DND-41 (cell line): Measurements from ENCODE around the gene VAC14.

ENCODE experiments used
- ATAC-seq: fragments of 200-7000 bp; cut with Tn5 transposase; 3 replicates; pipeline ENCODE4 v1.9.1; 2021; ENCODE audit warnings: low read depth; ENCODE audit not compliant: insufficient read depth
- DNase-seq: peaks from one replicate; pipeline ENCODE4 v3.0.0-alpha.2; 2020
- H2AFZ ChIP-seq: 2 replicates; pipeline ENCODE4 v1.6.0; 2012; ENCODE audit warnings: low read depth, low read length
- H3K27ac ChIP-seq: 2 replicates; pipeline ENCODE4 v1.5.1; 2012; ENCODE audit warnings: low read length, inconsistent platforms
- H3K27me3 ChIP-seq: fragments of 200-600 bp; sonication (generic); 2 replicates; pipeline ENCODE4 v1.6.0; 2012; ENCODE audit warnings: low read length, mild to moderate bottlenecking, inconsistent platforms; ENCODE audit not compliant: insufficient read depth, poor library complexity
- H3K36me3 ChIP-seq: 2 replicates; pipeline ENCODE4 v1.5.1; 2012; ENCODE audit warnings: low read length, inconsistent platforms; ENCODE audit not compliant: insufficient read depth
- H3K4me1 ChIP-seq: 2 replicates; pipeline ENCODE4 v1.5.1; 2012; ENCODE audit warnings: mild to moderate bottlenecking, low read length; ENCODE audit not compliant: insufficient read depth
- H3K4me2 ChIP-seq: 2 replicates; pipeline ENCODE4 v1.6.0; 2012; ENCODE audit warnings: mild to moderate bottlenecking, moderate library complexity, low read length, inconsistent platforms; ENCODE audit not compliant: insufficient read depth
- H3K4me3 ChIP-seq, 2 experiments: fragments of 200-600 bp in 1 of 2; shearing (Covaris generic) in 1 of 2; 2 replicates each; pipeline ENCODE4 v1.5.1; 2012 to 2016; ENCODE audit warnings: inconsistent platforms in 2 of 2, low read length in 2 of 2, mild to moderate bottlenecking in 2 of 2, low read depth in 1 of 2, moderate library complexity in 1 of 2
- H3K79me2 ChIP-seq: 2 replicates; pipeline ENCODE4 v1.6.0; 2012; ENCODE audit warnings: low read length, inconsistent platforms; ENCODE audit not compliant: insufficient read depth
- H3K9ac ChIP-seq: 2 replicates; pipeline ENCODE4 v1.6.0; 2012; ENCODE audit warnings: low read depth, mild to moderate bottlenecking, inconsistent platforms, low read length, moderate library complexity
- H3K9me3 ChIP-seq: 2 replicates; pipeline ENCODE4 v1.5.1; 2012; ENCODE audit warnings: low read length, moderate library complexity, mild to moderate bottlenecking, inconsistent platforms; ENCODE audit not compliant: insufficient read depth, severe bottlenecking
- H4K20me1 ChIP-seq: 2 replicates; pipeline ENCODE4 v1.6.0; 2012; ENCODE audit warnings: low read length; ENCODE audit not compliant: insufficient read depth
- EZH2 ChIP-seq: IDR thresholded peaks from 3 replicates; pipeline ENCODE4 v1.6.1; 2012; ENCODE audit warnings: borderline replicate concordance, low read depth, mild to moderate bottlenecking, moderate library complexity, low read length, inconsistent platforms; ENCODE audit not compliant: severe bottlenecking
- TF ChIP-seq, protein P1 (sequence below): IDR thresholded peaks from 2 replicates; pipeline ENCODE4 v1.5.1; 2012; ENCODE audit warnings: borderline replicate concordance, low read length, moderate library complexity, mild to moderate bottlenecking; ENCODE audit not compliant: poor library complexity, severe bottlenecking; ENCODE audit errors: extremely low read depth

Gene VAC14

DNA sequence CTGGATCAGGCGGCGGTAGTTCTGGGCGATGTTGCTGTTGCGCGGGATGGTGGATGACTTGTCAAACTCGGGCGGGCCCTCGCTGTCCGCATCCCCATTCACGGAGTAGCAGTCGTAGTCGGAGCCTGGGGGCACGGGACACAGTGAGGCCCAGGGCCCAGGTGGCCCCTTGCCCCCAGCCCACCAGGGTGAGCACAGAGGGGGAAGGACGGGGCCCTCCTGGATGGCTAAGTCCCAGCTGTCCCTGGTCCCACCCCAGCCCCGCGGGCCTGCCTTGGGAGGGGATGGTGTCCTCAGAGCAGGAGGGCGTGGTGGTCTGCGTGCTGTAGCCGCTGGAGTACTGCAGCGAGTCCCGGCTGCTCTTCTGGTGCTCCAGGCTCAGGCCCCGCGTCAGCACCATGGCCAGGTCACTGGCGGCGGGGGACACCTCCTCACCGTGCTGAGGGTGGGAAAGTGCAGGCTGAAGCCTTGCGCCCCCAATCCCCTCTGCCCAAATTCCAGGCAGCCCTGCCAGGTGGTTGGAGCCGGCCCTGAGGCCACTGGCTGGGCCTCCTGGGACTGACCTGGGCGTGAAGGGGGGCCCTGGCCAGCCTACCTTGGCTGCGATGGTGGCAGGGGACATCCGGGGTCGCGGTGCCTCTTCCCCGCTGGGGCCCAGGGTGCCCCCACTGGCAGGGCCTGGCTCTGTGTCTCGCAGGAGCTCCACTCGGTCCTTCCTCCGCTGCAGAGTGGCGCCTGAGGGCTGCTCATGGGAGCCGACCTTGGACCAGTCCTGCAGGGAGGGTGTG is 136.4 kb downstream of the VAC14 start:
- DNase-seq (no peak), ATAC-seq (no peak)
- Histone ChIP-seq H3K79me2 (no peaks in the 10 kb centered on the region), H3K4me2 (no peak overlapping the region), H3K27ac (no peak overlapping the region), H3K4me1 (no peaks in the 10 kb centered on the region), H2AFZ (no peak overlapping the region), H3K4me3 (no peak overlapping the region), H3K27me3 (no peaks in the 10 kb centered on the region), H4K20me1 (no peaks in the 10 kb centered on the region), H3K9ac (no peak overlapping the region), H3K36me3 (peaks cover 53% of the 10 kb centered on the region), H3K9me3 (no peaks in the 10 kb centered on the region)
- no peak for TF ChIP-seq EZH2

DNA sequence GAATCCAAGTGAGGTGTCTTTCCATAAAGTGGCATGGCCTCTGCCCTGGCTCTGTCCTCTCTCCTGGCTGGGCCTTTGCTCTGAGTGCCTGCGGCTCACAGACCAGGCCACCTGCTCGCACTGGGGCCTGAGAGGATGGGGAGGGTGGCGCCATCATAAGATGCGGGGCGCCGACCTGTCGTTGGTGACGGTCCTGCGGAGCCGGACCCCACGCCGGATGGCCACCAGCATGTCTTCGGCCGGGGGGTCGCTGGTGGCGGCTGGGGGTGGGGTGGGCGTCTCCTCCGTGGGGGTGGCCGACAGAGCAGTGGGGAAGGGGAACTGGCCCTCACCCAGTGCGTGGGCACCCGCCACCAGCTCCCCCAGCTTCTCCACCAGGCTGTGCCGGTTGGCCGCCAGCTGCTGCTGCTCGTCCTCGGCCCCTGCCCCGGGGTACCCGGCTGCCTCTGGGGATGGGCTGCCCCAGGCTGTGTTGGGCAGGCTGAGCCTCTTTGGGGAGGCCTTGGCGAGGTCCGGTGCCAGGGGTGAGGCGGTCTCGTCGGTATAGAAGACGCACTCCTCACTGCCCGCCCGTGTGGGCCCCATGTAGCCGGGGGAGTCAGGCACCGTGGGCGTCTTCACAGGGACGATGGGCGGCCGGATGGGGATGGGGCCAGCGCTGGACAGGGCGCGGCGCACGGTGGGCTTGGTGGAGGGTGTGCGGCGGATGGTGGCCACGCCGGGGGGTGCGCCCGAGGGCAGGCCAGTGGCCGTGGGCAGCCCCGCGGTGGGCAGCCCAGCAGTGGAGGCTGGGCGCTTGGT is 137.2 kb downstream of the VAC14 start:
- ATAC-seq (no peak), DNase-seq (no peak)
- Histone ChIP-seq H3K9me3 (no peaks in the 10 kb centered on the region), H3K27ac (no peak overlapping the region), H3K4me1 (no peaks in the 10 kb centered on the region), H3K4me2 (no peak overlapping the region), H3K79me2 (no peaks in the 10 kb centered on the region), H3K36me3 (peaks cover 47% of the 10 kb centered on the region), H4K20me1 (no peaks in the 10 kb centered on the region), H2AFZ (no peak overlapping the region), H3K27me3 (no peaks in the 10 kb centered on the region), H3K9ac (no peak overlapping the region), H3K4me3 (no peak overlapping the region)
- TF ChIP-seq, protein P1, sequence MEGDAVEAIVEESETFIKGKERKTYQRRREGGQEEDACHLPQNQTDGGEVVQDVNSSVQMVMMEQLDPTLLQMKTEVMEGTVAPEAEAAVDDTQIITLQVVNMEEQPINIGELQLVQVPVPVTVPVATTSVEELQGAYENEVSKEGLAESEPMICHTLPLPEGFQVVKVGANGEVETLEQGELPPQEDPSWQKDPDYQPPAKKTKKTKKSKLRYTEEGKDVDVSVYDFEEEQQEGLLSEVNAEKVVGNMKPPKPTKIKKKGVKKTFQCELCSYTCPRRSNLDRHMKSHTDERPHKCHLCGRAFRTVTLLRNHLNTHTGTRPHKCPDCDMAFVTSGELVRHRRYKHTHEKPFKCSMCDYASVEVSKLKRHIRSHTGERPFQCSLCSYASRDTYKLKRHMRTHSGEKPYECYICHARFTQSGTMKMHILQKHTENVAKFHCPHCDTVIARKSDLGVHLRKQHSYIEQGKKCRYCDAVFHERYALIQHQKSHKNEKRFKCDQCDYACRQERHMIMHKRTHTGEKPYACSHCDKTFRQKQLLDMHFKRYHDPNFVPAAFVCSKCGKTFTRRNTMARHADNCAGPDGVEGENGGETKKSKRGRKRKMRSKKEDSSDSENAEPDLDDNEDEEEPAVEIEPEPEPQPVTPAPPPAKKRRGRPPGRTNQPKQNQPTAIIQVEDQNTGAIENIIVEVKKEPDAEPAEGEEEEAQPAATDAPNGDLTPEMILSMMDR = no peak
- TF ChIP-seq EZH2 = no peak

DNA sequence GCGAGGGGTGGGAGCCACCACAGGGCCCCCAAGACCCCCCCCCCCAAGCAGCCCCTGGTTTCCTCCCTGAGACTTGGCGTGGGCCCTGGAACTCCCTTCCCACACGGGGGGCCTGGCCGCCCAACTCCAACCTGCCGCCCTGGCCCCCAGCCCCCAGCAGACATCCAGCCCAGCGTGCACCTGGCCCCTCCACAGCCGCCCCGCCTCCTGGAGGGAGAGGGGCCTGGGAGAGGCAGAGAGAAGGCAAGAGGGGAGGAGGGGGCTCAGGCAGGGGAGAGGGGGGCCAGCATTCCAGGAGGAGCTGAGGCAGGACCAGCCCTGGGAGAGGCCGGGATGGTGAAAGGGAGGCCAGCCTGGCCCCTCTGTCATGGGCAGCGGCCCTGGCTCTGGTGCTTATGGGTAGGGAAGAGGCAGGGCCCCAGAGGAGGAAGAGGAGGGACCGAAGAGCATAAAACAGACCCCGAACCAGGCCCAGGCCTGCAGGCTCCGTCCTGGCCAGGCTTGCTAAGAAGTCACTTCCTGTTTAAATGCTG is 137.9 kb downstream of the VAC14 start:
- DNase-seq = no peak
- Histone ChIP-seq H3K4me1 (no peaks in the 10 kb centered on the region), H4K20me1 (no peaks in the 10 kb centered on the region), H3K4me2 (no peak overlapping the region), H3K27ac (no peak overlapping the region), H3K9me3 (no peaks in the 10 kb centered on the region), H3K36me3 (peaks cover 40% of the 10 kb centered on the region), H2AFZ (no peak overlapping the region), H3K9ac (no peak overlapping the region), H3K27me3 (no peaks in the 10 kb centered on the region), H3K4me3 (no peak overlapping the region), H3K79me2 (no peaks in the 10 kb centered on the region)
- TF ChIP-seq, protein P1 = no peak
- TF ChIP-seq EZH2 = no peak
- no peak for ATAC-seq
